ENCODE results near the gene PRKCQ. TPM values are rescaled to one million over a fixed set of nuclear protein-coding genes. Genes with fewer than 3 reads are reported as not detected.

The PRKCQ gene
- polyA plus RNA-seq, 2 donors = 0.62 to 0.69 TPM

DNA sequence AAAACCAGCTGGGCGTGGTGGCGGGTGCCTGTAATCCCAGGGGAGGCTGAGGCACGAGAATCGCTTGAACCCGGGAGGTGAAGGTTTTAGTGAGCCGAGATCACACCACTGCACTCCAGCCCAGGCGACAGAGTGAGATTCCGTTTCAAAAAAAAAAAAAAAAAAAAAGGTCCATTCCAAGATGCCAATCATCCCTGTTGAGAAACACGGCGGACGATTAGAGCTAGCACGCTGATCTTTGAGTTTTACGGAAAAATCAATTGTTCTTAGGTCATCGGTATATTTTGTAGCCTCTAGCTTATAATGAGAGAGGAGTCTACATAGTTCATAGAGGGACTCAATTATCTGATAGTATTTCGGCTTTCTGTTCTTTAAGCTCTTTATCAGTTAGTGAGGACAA lies 169.2 kb downstream of the PRKCQ start:
- no peaks in the 10 kb centered on the region for H3K4me1 ChIP-seq (ENCODE audit: control insufficient read depth in 2 of 2, insufficient read depth in 2 of 2, low read length in 1 of 2)
- H3K36me3 ChIP-seq (ENCODE audit: control insufficient read depth in 2 of 2, insufficient read depth in 2 of 2, low read length in 1 of 2) = no peaks in the 10 kb centered on the region
- 90 to 95% methylated on average over 15 of the region's 15 CpGs for WGBS, 2 donors
- peak overlapping the region in 1 of 2 donors; percentile 33 for H3K27ac ChIP-seq (ENCODE audit: low read depth in 2 of 2, low read length in 1 of 2)
- no peak overlapping the region for H3K4me3 ChIP-seq (ENCODE audit: low read depth in 1 of 2, low read length in 2 of 2)
- no peaks in the 10 kb centered on the region for H3K27me3 ChIP-seq (ENCODE audit: control insufficient read depth in 1 of 2, insufficient read depth in 2 of 2, low read length in 2 of 2)
- no peaks in the 10 kb centered on the region for H3K9me3 ChIP-seq (ENCODE audit: control insufficient read depth in 2 of 2, insufficient read depth in 1 of 2, low read depth in 1 of 2, low read length in 1 of 2)

DNA sequence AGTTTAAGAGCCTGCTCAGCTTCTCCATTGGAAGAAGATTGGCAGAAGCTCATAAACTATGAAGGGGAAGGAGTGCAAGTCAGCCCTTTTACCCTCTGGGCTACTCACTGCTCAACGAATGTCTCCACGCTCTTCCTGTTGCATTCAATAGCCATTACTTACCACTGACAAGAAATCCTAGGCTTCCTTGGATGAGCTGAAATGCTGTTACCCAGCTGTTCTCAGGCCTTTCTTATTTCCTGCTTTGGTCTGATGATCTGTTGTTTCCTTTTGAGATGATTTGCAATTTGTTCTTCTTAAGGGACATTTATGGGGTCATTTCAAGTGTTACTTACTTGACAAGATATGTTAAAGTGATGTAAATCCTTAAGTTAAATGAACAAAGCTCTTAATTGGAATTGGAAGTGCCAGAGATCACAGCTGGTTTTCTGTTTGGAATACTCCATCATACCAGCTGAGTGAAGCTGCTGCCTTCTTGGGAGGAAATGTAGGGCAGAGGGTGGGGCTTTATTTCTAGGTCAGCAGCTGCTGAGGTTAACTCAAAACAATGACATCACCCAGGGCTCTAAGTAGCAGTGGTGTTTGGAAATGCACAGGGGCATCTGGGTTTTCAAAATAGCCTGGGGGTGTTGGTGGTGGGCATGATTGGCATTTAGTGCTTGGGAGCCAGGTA lies 170.0 kb downstream of the PRKCQ start:
- WGBS, 2 donors = 37 to 39% methylated on average over 2 of the region's 2 CpGs
- Histone ChIP-seq H3K9me3 (ENCODE audit: control insufficient read depth in 2 of 2, insufficient read depth in 1 of 2, low read depth in 1 of 2, low read length in 1 of 2) (no peaks in the 10 kb centered on the region), H3K4me1 (ENCODE audit: control insufficient read depth in 2 of 2, insufficient read depth in 2 of 2, low read length in 1 of 2) (no peaks in the 10 kb centered on the region), H3K4me3 (ENCODE audit: low read depth in 1 of 2, low read length in 2 of 2) (no peak overlapping the region), H3K27ac (ENCODE audit: low read depth in 2 of 2, low read length in 1 of 2) (peak overlapping the region; percentile 66 to 77), H3K27me3 (ENCODE audit: control insufficient read depth in 1 of 2, insufficient read depth in 2 of 2, low read length in 2 of 2) (no peaks in the 10 kb centered on the region), H3K36me3 (ENCODE audit: control insufficient read depth in 2 of 2, insufficient read depth in 2 of 2, low read length in 1 of 2) (no peaks in the 10 kb centered on the region)

DNA sequence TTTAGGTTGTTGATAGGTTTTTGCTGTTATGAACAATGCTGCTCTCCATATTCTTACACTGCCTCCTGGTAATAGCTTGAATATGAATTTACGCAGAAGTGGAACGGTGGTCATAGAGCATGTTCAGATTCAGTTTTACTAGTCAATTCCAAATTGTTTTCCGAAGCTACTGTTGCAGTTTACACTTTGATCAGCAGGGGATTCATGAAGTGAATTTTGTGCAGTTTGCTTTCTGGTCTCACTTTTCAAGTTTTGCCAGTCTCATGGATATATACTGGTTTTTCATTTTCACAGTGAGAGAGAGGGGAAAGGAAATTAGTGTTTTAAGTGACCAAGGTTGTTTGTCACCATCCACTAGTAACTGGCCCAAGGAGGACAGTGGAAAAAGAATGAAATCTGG lies 171.3 kb downstream of the PRKCQ start:
- Histone ChIP-seq H3K36me3 (ENCODE audit: control insufficient read depth in 2 of 2, insufficient read depth in 2 of 2, low read length in 1 of 2) (no peaks in the 10 kb centered on the region), H3K27ac (ENCODE audit: low read depth in 2 of 2, low read length in 1 of 2) (no peak overlapping the region), H3K4me3 (ENCODE audit: low read depth in 1 of 2, low read length in 2 of 2) (no peak overlapping the region), H3K4me1 (ENCODE audit: control insufficient read depth in 2 of 2, insufficient read depth in 2 of 2, low read length in 1 of 2) (no peaks in the 10 kb centered on the region), H3K27me3 (ENCODE audit: control insufficient read depth in 1 of 2, insufficient read depth in 2 of 2, low read length in 2 of 2) (no peaks in the 10 kb centered on the region), H3K9me3 (ENCODE audit: control insufficient read depth in 2 of 2, insufficient read depth in 1 of 2, low read depth in 1 of 2, low read length in 1 of 2) (no peaks in the 10 kb centered on the region)
- 88% methylated on average over 3 of the region's 3 CpGs for WGBS, 2 donors

DNA sequence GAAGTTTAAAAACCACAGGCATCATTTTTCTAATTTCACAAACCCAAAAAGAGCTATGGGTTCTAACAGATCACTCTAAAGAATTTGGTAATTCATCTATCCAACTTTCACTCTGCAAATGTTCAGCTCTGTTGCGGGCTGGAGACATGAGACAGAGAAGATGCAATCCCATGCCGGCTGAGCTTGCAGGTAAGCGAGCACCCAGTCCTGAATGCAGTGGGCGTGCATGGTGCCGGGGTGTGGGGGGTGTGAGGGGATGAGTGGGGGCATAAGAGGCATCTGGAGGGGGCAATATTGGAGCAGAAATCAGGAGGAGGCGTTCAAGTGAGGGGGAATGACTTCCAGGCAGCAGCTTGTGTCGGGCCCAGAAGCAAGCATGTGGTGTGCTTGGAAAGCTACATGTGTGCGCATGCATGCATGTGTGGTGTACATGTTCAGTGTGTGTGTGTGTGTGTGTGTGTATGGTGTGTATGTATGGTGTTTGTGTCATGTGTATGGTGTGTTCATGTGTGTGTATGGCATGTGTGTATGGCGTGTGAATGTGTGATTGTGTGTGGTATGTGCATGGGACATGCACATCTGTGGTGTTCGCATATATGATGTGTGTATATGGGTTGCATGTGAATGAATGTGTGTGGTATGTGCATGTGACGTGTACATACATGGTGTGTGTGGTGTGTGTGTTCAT lies 172.9 kb downstream of the PRKCQ start:
- no peaks in the 10 kb centered on the region for H3K27me3 ChIP-seq (ENCODE audit: control insufficient read depth in 1 of 2, insufficient read depth in 2 of 2, low read length in 2 of 2)
- no peak overlapping the region for H3K27ac ChIP-seq (ENCODE audit: low read depth in 2 of 2, low read length in 1 of 2)
- 87 to 91% methylated on average over 11 of the region's 11 CpGs for WGBS, 2 donors

DNA sequence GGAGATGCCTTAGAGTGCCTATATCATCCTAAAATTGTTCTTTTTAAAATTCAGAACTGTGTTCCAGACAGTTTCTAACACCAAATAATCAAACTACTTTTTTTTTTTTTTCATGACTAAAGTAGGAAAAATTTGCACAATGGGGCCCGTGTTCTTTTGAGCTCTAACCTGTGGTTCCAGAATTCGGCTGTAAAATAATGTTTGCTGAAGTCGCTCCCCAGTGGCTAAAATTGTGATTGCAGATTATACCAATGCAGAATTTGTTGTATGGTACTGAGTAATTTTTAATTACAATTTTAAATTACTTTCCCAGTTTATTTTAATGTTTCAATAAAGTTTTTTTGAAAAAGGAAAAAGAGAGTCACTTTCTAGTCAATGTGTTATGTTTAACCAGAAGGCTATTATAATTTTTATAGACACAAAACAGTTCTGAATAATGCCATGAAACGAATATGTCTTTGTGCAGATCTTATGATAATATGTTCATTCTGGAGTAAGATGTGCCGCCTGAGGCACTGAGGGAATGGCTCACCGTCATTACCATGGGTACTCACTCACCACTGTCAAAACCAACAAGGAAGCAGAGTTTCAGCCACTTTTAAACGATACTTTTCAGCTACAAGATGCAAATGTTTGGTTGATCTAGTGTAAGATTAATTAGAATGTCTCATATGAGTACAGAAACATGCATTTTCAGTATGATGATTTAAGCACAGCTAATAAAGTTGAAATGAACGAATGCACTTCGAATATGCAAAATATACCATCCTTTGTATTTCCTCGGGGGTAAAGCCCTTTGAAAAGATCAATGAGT lies 173.6 kb downstream of the PRKCQ start:
- H3K4me3 ChIP-seq (ENCODE audit: low read depth in 1 of 2, low read length in 2 of 2) = no peak overlapping the region
- 51 to 57% methylated on average over 10 of the region's 10 CpGs for WGBS, 2 donors
- no peak overlapping the region for H3K27ac ChIP-seq (ENCODE audit: low read depth in 2 of 2, low read length in 1 of 2)
- no peaks in the 10 kb centered on the region for H3K27me3 ChIP-seq (ENCODE audit: control insufficient read depth in 1 of 2, insufficient read depth in 2 of 2, low read length in 2 of 2)
- H3K9me3 ChIP-seq (ENCODE audit: control insufficient read depth in 2 of 2, insufficient read depth in 1 of 2, low read depth in 1 of 2, low read length in 1 of 2) = no peaks in the 10 kb centered on the region
- H3K36me3 ChIP-seq (ENCODE audit: control insufficient read depth in 2 of 2, insufficient read depth in 2 of 2, low read length in 1 of 2) = no peaks in the 10 kb centered on the region
- no peaks in the 10 kb centered on the region for H3K4me1 ChIP-seq (ENCODE audit: control insufficient read depth in 2 of 2, insufficient read depth in 2 of 2, low read length in 1 of 2)

More for the DNA sequence above, 172.9 kb downstream of the PRKCQ start:
- no peaks in the 10 kb centered on the region for H3K4me1 ChIP-seq (ENCODE audit: control insufficient read depth in 2 of 2, insufficient read depth in 2 of 2, low read length in 1 of 2)
- no peaks in the 10 kb centered on the region for H3K9me3 ChIP-seq (ENCODE audit: control insufficient read depth in 2 of 2, insufficient read depth in 1 of 2, low read depth in 1 of 2, low read length in 1 of 2)
- no peaks in the 10 kb centered on the region for H3K36me3 ChIP-seq (ENCODE audit: control insufficient read depth in 2 of 2, insufficient read depth in 2 of 2, low read length in 1 of 2)
- no peak overlapping the region for H3K4me3 ChIP-seq (ENCODE audit: low read depth in 1 of 2, low read length in 2 of 2)

DNA sequence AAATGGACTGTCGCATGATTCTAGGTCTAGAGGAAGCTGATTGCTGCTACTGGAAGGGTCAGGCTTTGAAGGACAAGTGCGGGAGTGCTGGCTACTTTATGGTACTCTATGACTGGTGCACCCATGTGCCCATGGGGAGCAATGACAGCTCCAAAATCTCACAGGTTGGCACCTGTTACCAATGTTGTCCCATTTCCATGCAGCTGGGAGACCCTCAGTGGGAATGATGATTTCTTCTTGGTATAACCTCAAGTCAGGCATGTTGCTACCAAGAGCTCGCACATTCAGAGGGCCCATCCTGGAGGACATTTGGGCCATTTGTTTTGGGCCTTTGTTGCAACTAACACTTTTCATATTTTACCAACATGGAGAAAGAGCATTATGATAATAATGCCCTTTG lies 174.4 kb downstream of the PRKCQ start:
- no peaks in the 10 kb centered on the region for H3K9me3 ChIP-seq (ENCODE audit: control insufficient read depth in 2 of 2, insufficient read depth in 1 of 2, low read depth in 1 of 2, low read length in 1 of 2)
- H3K27me3 ChIP-seq (ENCODE audit: control insufficient read depth in 1 of 2, insufficient read depth in 2 of 2, low read length in 2 of 2) = no peaks in the 10 kb centered on the region
- H3K4me1 ChIP-seq (ENCODE audit: control insufficient read depth in 2 of 2, insufficient read depth in 2 of 2, low read length in 1 of 2) = no peaks in the 10 kb centered on the region
- no peaks in the 10 kb centered on the region for H3K36me3 ChIP-seq (ENCODE audit: control insufficient read depth in 2 of 2, insufficient read depth in 2 of 2, low read length in 1 of 2)
- H3K4me3 ChIP-seq (ENCODE audit: low read depth in 1 of 2, low read length in 2 of 2) = no peak overlapping the region
- no peak overlapping the region for H3K27ac ChIP-seq (ENCODE audit: low read depth in 2 of 2, low read length in 1 of 2)
- 93 to 97% methylated on average over 3 of the region's 3 CpGs for WGBS, 2 donors

DNA sequence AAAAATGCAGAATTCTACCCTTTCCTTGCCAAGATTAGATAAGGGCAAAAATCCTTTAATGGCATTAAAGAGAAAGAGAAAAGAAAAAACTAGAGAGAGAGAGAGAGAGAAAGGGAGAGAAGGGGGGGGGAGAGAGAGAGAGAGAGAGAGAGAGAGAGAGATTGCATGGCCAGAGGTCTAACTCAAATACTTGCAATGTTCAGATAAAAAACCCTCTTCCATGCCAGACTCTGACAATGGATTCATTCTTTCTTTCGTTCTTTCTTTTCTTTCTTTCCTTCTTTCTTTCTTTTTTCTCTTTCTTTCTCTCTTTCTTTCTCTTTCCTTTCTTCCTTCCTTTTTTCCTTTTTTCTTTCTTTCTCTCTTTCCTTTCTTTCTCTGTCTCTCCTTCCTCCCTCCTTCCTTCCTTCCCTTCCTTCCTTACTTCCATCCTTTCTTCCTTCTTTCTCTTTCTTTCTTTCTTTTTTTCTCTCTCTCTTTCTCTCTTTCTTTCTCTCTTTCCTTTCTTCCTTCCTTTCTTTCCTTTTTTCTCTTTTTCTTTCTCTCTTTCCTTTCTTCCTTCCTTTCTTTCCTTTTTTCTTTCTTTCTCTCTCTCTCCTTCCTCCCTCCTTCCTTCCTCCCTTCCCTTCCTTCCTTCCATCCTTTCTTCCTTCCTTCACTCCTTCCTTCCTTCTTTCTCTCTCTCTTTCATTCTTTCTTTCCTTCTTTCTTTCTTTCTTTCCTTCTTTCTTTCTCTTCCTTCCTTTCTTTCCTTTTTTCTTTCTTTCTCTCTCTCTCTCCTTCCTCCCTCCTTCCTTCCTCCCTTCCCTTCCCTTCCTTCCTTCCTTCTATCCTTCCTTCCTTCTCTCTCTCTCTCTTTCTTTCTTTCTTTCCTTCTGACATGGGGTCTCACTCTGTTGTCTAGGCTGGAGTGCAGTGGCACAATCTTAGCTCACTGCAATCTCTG lies 175.7 kb downstream of the PRKCQ start:
- H3K9me3 ChIP-seq (ENCODE audit: control insufficient read depth in 2 of 2, insufficient read depth in 1 of 2, low read depth in 1 of 2, low read length in 1 of 2) = no peaks in the 10 kb centered on the region
- no peak overlapping the region for H3K27ac ChIP-seq (ENCODE audit: low read depth in 2 of 2, low read length in 1 of 2)
- 80 to 86% methylated on average over 1 of the region's 1 CpG for WGBS, 2 donors
- no peak overlapping the region for H3K4me3 ChIP-seq (ENCODE audit: low read depth in 1 of 2, low read length in 2 of 2)
- H3K4me1 ChIP-seq (ENCODE audit: control insufficient read depth in 2 of 2, insufficient read depth in 2 of 2, low read length in 1 of 2) = peaks cover 0 to 5% of the 10 kb centered on the region in 2 donors
- no peaks in the 10 kb centered on the region for H3K27me3 ChIP-seq (ENCODE audit: control insufficient read depth in 1 of 2, insufficient read depth in 2 of 2, low read length in 2 of 2)
- H3K36me3 ChIP-seq (ENCODE audit: control insufficient read depth in 2 of 2, insufficient read depth in 2 of 2, low read length in 1 of 2) = no peaks in the 10 kb centered on the region

DNA sequence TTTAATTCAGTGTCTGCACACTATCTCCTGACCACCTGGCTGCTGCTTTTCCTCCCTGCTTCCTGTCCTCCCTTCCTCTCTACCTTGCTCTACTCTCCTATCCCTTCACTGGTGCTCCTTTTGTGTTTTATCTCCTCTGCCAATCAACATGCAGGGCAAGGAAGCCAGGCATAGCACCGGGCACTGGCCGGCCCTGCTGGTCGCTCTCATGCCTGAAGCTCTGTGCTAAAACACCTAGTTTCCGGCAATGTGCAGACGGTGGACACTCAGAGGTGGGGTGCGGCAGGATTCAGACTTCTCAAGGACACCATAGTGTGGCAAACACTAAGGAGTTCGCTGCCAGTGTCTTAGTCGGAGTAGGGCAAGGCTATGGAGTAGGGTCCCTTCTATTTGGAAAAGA lies 177.1 kb downstream of the PRKCQ start:
- no peaks in the 10 kb centered on the region for H3K9me3 ChIP-seq (ENCODE audit: control insufficient read depth in 2 of 2, insufficient read depth in 1 of 2, low read depth in 1 of 2, low read length in 1 of 2)
- 74 to 87% methylated on average over 8 of the region's 8 CpGs for WGBS, 2 donors
- H3K4me1 ChIP-seq (ENCODE audit: control insufficient read depth in 2 of 2, insufficient read depth in 2 of 2, low read length in 1 of 2) = peaks cover 0 to 5% of the 10 kb centered on the region in 2 donors
- H3K27me3 ChIP-seq (ENCODE audit: control insufficient read depth in 1 of 2, insufficient read depth in 2 of 2, low read length in 2 of 2) = no peaks in the 10 kb centered on the region
- no peak overlapping the region for H3K4me3 ChIP-seq (ENCODE audit: low read depth in 1 of 2, low read length in 2 of 2)
- no peak overlapping the region for H3K27ac ChIP-seq (ENCODE audit: low read depth in 2 of 2, low read length in 1 of 2)
- H3K36me3 ChIP-seq (ENCODE audit: control insufficient read depth in 2 of 2, insufficient read depth in 2 of 2, low read length in 1 of 2) = no peaks in the 10 kb centered on the region

DNA sequence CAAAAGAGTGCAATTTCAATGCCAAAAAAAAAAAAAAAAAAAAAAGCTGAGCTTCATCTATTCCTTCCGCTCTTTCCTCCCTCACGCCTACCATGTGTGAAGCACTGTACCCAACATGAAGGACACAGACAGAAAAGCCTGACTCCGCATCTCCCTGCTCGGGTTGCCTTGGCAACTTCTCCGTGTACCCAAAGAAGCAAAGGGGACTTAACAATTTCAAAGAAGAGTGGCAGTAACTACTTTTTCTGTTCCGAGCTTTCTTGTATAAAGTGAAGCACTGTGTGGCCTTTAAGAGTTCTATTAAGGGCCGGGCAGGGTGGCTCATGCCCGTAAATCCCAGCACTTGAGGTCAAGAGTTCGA lies 177.7 kb downstream of the PRKCQ start:
- peaks cover 0 to 5% of the 10 kb centered on the region in 2 donors for H3K4me1 ChIP-seq (ENCODE audit: control insufficient read depth in 2 of 2, insufficient read depth in 2 of 2, low read length in 1 of 2)
- no peak overlapping the region for H3K27ac ChIP-seq (ENCODE audit: low read depth in 2 of 2, low read length in 1 of 2)
- H3K9me3 ChIP-seq (ENCODE audit: control insufficient read depth in 2 of 2, insufficient read depth in 1 of 2, low read depth in 1 of 2, low read length in 1 of 2) = no peaks in the 10 kb centered on the region
- 69% methylated on average over 9 of the region's 9 CpGs for WGBS, 2 donors
- H3K36me3 ChIP-seq (ENCODE audit: control insufficient read depth in 2 of 2, insufficient read depth in 2 of 2, low read length in 1 of 2) = no peaks in the 10 kb centered on the region
- H3K4me3 ChIP-seq (ENCODE audit: low read depth in 1 of 2, low read length in 2 of 2) = no peak overlapping the region
- no peaks in the 10 kb centered on the region for H3K27me3 ChIP-seq (ENCODE audit: control insufficient read depth in 1 of 2, insufficient read depth in 2 of 2, low read length in 2 of 2)
